Upper lobe of left lung (tissue), 6 donors: Measurements from ENCODE around the gene LGI2. TPM values are rescaled to one million over a fixed set of nuclear protein-coding genes. Genes with fewer than 3 reads are reported as not detected.
"Not testable (repeated sequence)": the region's sequence is repeated elsewhere in the genome, so short reads cannot be mapped to it uniquely, and the experiment has no call there.

ENCODE experiments used
- ATAC-seq, 2 donors: fragments of 200-7000 bp; cut with Tn5 transposase; one replicate each; pipeline ENCODE4 v1.9.1; 2022; ENCODE audit warnings: mild to moderate bottlenecking in 2 of 2, moderate library complexity in 2 of 2; ENCODE audit not compliant: low FRiP score in 2 of 2
- DNase-seq, 2 donors: peaks; one replicate each; pipeline ENCODE4 v3.0.0-alpha.2; 2019 to 2020
- H3K27ac ChIP-seq, 4 donors: fragments of 200-600 bp; sonication (generic); one replicate each; pipeline ENCODE4 v1.5.1; 2016 to 2019
- H3K27me3 ChIP-seq, 4 donors: fragments of 200-600 bp; sonication (generic); one replicate each; pipeline ENCODE4 v1.5.1; 2017 to 2019
- H3K36me3 ChIP-seq, 4 donors: fragments of 200-600 bp; sonication (generic); one replicate each; pipeline ENCODE4 v1.5.1; 2016 to 2019
- H3K4me1 ChIP-seq, 4 donors: fragments of 200-600 bp; sonication (generic); one replicate each; pipeline ENCODE4 v1.5.1; 2018 to 2019
- H3K4me3 ChIP-seq, 4 donors: fragments of 200-600 bp; sonication (generic); one replicate each; pipeline ENCODE4 v1.5.1; 2017 to 2019; ENCODE audit warnings: mild to moderate bottlenecking in 2 of 4, moderate library complexity in 1 of 4
- H3K9me3 ChIP-seq, 4 donors: fragments of 200-600 bp; sonication (generic); one replicate each; pipeline ENCODE4 v1.5.1; 2018 to 2019
- CTCF ChIP-seq, 6 experiments: fragments of 450-650 bp in 4 of 6; fragments of 200-600 bp in 2 of 6; sonication (generic) in 2 of 6; IDR thresholded peaks; one replicate each; pipeline ENCODE4 v1.5.1; 2016 to 2019; ENCODE audit warnings: antibody characterized with exemption in 6 of 6
- EP300 ChIP-seq, 4 donors: sonication (generic); formaldehyde crosslinking; IDR thresholded peaks; one replicate each; pipeline ENCODE4 v1.5.1; 2017; ENCODE audit warnings: antibody characterized with exemption in 4 of 4, control low read depth in 2 of 4
- POLR2A ChIP-seq, 4 donors: fragments of 450-650 bp; IDR thresholded peaks; one replicate each; pipeline ENCODE4 v1.5.1; 2016 to 2017; ENCODE audit warnings: antibody characterized with exemption in 4 of 4, mild to moderate bottlenecking in 2 of 4
- POLR2AphosphoS5 ChIP-seq, 2 donors: sonication (generic); formaldehyde crosslinking; IDR thresholded peaks; one replicate each; pipeline ENCODE4 v1.5.1; 2017; ENCODE audit warnings: antibody characterized with exemption in 2 of 2
- WGBS, 2 donors: methylation state at CpG; one replicate each; pipeline ENCODE4 v1.1.5; 2017 to 2018; 5-methylcytosine and 5-hydroxymethylcytosine counted together
- total RNA-seq, 6 donors: library from RNA; depleted of rRNA in 4 of 6; stranded (reverse); fragments of >200 nt in 4 of 6; gene quantifications; one replicate each; pipeline versions ENCODE4 v1.1.0 to v1.2.1, GENCODE V29; 2016 to 2021
- donor health status: DM: no; HTN: no; CAD: no; lungs with moderate emphysema.
- donor health status: DM: no; HTN: yes; CAD: no; lungs with severe emphysema.

LGI2 gene
- total RNA-seq, 6 donors from 2014 or later, result 0.44 to 1.3 (median 0.80) TPM; not detected in 1

- ATAC-seq, result no peak
- Histone ChIP-seq H3K4me1 (no peaks in the 10 kb centered on the region), H3K27me3 (no peaks in the 10 kb centered on the region), H3K36me3 (no peaks in the 10 kb centered on the region), H3K4me3 (no peak overlapping the region), H3K9me3 (no peaks in the 10 kb centered on the region), H3K27ac (no peak overlapping the region)
- peak in 1 of 2 donors; percentile 9 for DNase-seq
- TF ChIP-seq EP300 (IDR thresholded peaks at IDR 0.05), result no peak
- no peak for TF ChIP-seq POLR2A (IDR thresholded peaks at IDR 0.05)
- no peak for TF ChIP-seq CTCF (IDR thresholded peaks at IDR 0.05)
- TF ChIP-seq POLR2AphosphoS5 (IDR thresholded peaks at IDR 0.05), result no peak
- 88 to 92% methylated on average over 7 to 11 of the region's 11 CpGs for WGBS, 2 donors
These were observed 44.4 kb upstream of the LGI2 start for GRCh38 chr4:25075129-25075528.

GRCh38 chr4:25070545-25070944 lies 39.8 kb upstream of the LGI2 start:
- Histone ChIP-seq H3K4me1 (no peaks in the 10 kb centered on the region), H3K9me3 (no peaks in the 10 kb centered on the region), H3K36me3 (no peaks in the 10 kb centered on the region), H3K27me3 (no peaks in the 10 kb centered on the region), H3K4me3 (no peak overlapping the region), H3K27ac (no peak overlapping the region)
- ATAC-seq (no peak), DNase-seq (no peak)
- 71 to 92% methylated on average over 3 of the region's 3 CpGs for WGBS, 2 donors
- TF ChIP-seq EP300 (IDR thresholded peaks at IDR 0.05), result no peak

- WGBS, 2 donors, result 80 to 86% methylated on average over 3 of the region's 3 CpGs
- TF ChIP-seq CTCF (IDR thresholded peaks at IDR 0.05) (no peak), POLR2AphosphoS5 (IDR thresholded peaks at IDR 0.05) (no peak), POLR2A (IDR thresholded peaks at IDR 0.05) (no peak), EP300 (IDR thresholded peaks at IDR 0.05) (no peak)
- no peak for DNase-seq
These were observed 38.3 kb upstream of the LGI2 start for GRCh38 chr4:25069014-25069413.

GRCh38 chr4:25068386-25068785 lies 37.6 kb upstream of the LGI2 start:
- WGBS, 2 donors, result 80% methylated on average over 3 of the region's 3 CpGs
- Histone ChIP-seq H3K4me1 (no peaks in the 10 kb centered on the region), H3K9me3 (no peaks in the 10 kb centered on the region), H3K4me3 (no peak overlapping the region), H3K27ac (no peak overlapping the region), H3K27me3 (no peaks in the 10 kb centered on the region), H3K36me3 (no peaks in the 10 kb centered on the region)
- TF ChIP-seq EP300 (IDR thresholded peaks at IDR 0.05) (no peak), CTCF (IDR thresholded peaks at IDR 0.05) (no peak), POLR2AphosphoS5 (IDR thresholded peaks at IDR 0.05) (no peak), POLR2A (IDR thresholded peaks at IDR 0.05) (no peak)
- ATAC-seq (no peak), DNase-seq (no peak)

More at GRCh38 chr4:25069014-25069413, 38.3 kb upstream of the LGI2 start:
- Histone ChIP-seq H3K27ac (no peak overlapping the region), H3K4me1 (no peaks in the 10 kb centered on the region), H3K9me3 (no peaks in the 10 kb centered on the region), H3K27me3 (no peaks in the 10 kb centered on the region), H3K36me3 (no peaks in the 10 kb centered on the region), H3K4me3 (no peak overlapping the region)
- ATAC-seq, result no peak

- ATAC-seq, result peak in 1 of 2 donors; percentile 64
- TF ChIP-seq POLR2A (IDR thresholded peaks at IDR 0.05), result no peak
- no peak for TF ChIP-seq POLR2AphosphoS5 (IDR thresholded peaks at IDR 0.05)
- H3K9me3 ChIP-seq, result no peaks in the 10 kb centered on the region
- no peaks in the 10 kb centered on the region for H3K36me3 ChIP-seq
- no peak overlapping the region for H3K27ac ChIP-seq
- H3K27me3 ChIP-seq, result no peaks in the 10 kb centered on the region
- H3K4me1 ChIP-seq, result no peaks in the 10 kb centered on the region
- no peak overlapping the region for H3K4me3 ChIP-seq
- WGBS, 2 donors, result 89 to 92% methylated on average over 7 of the region's 7 CpGs
- DNase-seq, result no peak
These were observed 35.3 kb upstream of the LGI2 start for GRCh38 chr4:25065932-25066590.

GRCh38 chr4:25065431-25065858 lies 34.7 kb upstream of the LGI2 start:
- no peak for TF ChIP-seq POLR2AphosphoS5 (IDR thresholded peaks at IDR 0.05)
- no peak for TF ChIP-seq CTCF (IDR thresholded peaks at IDR 0.05)
- TF ChIP-seq POLR2A (IDR thresholded peaks at IDR 0.05), result no peak
- no peak for TF ChIP-seq EP300 (IDR thresholded peaks at IDR 0.05)
- H3K9me3 ChIP-seq, result no peaks in the 10 kb centered on the region
- no peak overlapping the region for H3K4me3 ChIP-seq
- ATAC-seq, result no peak
- H3K4me1 ChIP-seq, result no peaks in the 10 kb centered on the region
- WGBS, 2 donors, result 39 to 42% methylated on average over 5 of the region's 5 CpGs
- no peaks in the 10 kb centered on the region for H3K27me3 ChIP-seq
- no peak for DNase-seq
- no peak overlapping the region for H3K27ac ChIP-seq
- H3K36me3 ChIP-seq, result no peaks in the 10 kb centered on the region

- H3K4me1 ChIP-seq, H3K36me3 ChIP-seq, H3K27ac ChIP-seq, H3K27me3 ChIP-seq, DNase-seq, H3K9me3 ChIP-seq, ATAC-seq, H3K4me3 ChIP-seq: not testable (repeated sequence)
- 94 to 96% methylated on average over 1 of the region's 1 CpG for WGBS, 2 donors
These were observed 33.7 kb upstream of the LGI2 start for GRCh38 chr4:25064447-25064846.
